Measurements from ENCODE around the gene ZNRF1. TPM values are rescaled to one million over a fixed set of nuclear protein-coding genes. Genes with fewer than 3 reads are reported as not detected.
A peak's percentile ranks its signal among the peaks of the same experiment; 100 is the strongest.

The ZNRF1 gene
- total and polyA plus RNA-seq, 2 of the 13 experiments (the other 11 are each of a cell fraction or from before 2014, with no cell fraction given) = 43.9 to 58.7 TPM

DNA sequence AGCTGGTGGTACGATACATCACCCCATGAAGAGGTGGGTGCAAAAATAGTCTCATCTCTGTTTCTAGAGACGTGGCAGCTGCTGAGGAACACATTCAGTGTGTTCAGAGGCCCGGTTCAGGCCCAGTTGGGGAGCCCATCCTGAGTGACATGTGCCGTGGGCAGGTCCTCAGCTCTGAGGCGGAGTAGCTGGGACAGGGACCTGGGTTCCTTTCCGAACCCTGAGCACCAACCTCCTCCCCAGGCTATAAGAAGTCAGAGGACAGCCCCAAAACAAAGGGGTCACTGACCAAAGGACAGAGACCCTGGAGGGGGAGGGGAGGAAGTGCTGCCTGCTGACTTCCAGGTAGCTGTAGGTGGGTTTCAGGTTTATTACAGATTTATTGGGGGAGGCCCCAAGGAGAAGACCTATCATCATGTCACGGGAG lies 112.7 kb downstream of the ZNRF1 start (continued):
- no peak for TF ChIP-seq HDAC2 (CRISPR knock-in tag; IDR thresholded peaks at IDR 0.05)
- 0 out of 2 replicates have a peak, but pooled peaks have one; percentile 1 for TF ChIP-seq ZNF296 (CRISPR knock-in tag; conservative IDR thresholded peaks at IDR 0.05)
- TF ChIP-seq, protein P1, sequence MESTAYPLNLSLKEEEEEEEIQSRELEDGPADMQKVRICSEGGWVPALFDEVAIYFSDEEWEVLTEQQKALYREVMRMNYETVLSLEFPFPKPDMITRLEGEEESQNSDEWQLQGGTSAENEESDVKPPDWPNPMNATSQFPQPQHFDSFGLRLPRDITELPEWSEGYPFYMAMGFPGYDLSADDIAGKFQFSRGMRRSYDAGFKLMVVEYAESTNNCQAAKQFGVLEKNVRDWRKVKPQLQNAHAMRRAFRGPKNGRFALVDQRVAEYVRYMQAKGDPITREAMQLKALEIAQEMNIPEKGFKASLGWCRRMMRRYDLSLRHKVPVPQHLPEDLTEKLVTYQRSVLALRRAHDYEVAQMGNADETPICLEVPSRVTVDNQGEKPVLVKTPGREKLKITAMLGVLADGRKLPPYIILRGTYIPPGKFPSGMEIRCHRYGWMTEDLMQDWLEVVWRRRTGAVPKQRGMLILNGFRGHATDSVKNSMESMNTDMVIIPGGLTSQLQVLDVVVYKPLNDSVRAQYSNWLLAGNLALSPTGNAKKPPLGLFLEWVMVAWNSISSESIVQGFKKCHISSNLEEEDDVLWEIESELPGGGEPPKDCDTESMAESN (CRISPR knock-in tag; conservative IDR thresholded peaks at IDR 0.05) = no peak
- TF ChIP-seq, protein P2, sequence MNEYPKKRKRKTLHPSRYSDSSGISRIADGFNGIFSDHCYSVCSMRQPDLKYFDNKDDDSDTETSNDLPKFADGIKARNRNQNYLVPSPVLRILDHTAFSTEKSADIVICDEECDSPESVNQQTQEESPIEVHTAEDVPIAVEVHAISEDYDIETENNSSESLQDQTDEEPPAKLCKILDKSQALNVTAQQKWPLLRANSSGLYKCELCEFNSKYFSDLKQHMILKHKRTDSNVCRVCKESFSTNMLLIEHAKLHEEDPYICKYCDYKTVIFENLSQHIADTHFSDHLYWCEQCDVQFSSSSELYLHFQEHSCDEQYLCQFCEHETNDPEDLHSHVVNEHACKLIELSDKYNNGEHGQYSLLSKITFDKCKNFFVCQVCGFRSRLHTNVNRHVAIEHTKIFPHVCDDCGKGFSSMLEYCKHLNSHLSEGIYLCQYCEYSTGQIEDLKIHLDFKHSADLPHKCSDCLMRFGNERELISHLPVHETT (CRISPR knock-in tag; conservative IDR thresholded peaks at IDR 0.05) = no peak
- peak; percentile 47 for TF ChIP-seq ZNF501 (CRISPR knock-in tag; IDR thresholded peaks at IDR 0.05)
- TF ChIP-seq, protein P3, sequence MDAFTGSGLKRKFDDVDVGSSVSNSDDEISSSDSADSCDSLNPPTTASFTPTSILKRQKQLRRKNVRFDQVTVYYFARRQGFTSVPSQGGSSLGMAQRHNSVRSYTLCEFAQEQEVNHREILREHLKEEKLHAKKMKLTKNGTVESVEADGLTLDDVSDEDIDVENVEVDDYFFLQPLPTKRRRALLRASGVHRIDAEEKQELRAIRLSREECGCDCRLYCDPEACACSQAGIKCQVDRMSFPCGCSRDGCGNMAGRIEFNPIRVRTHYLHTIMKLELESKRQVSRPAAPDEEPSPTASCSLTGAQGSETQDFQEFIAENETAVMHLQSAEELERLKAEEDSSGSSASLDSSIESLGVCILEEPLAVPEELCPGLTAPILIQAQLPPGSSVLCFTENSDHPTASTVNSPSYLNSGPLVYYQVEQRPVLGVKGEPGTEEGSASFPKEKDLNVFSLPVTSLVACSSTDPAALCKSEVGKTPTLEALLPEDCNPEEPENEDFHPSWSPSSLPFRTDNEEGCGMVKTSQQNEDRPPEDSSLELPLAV (CRISPR knock-in tag; conservative IDR thresholded peaks at IDR 0.05; ENCODE audit: low read depth) = no peak
- no peak for TF ChIP-seq ZMYM4 (CRISPR knock-in tag; IDR thresholded peaks at IDR 0.05)
- no peak for TF ChIP-seq ZNF782 (CRISPR knock-in tag; IDR thresholded peaks at IDR 0.05; ENCODE audit: borderline replicate concordance)
- TF ChIP-seq ZNF766 (CRISPR knock-in tag; IDR thresholded peaks at IDR 0.05; ENCODE audit: borderline replicate concordance) = 0 out of 2 replicates have a peak, but pooled peaks have one; percentile 11
- TF ChIP-seq, protein P4, sequence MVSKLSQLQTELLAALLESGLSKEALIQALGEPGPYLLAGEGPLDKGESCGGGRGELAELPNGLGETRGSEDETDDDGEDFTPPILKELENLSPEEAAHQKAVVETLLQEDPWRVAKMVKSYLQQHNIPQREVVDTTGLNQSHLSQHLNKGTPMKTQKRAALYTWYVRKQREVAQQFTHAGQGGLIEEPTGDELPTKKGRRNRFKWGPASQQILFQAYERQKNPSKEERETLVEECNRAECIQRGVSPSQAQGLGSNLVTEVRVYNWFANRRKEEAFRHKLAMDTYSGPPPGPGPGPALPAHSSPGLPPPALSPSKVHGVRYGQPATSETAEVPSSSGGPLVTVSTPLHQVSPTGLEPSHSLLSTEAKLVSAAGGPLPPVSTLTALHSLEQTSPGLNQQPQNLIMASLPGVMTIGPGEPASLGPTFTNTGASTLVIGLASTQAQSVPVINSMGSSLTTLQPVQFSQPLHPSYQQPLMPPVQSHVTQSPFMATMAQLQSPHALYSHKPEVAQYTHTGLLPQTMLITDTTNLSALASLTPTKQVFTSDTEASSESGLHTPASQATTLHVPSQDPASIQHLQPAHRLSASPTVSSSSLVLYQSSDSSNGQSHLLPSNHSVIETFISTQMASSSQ (IDR thresholded peaks at IDR 0.05; ENCODE audit: low read depth) = no peak
- TF ChIP-seq, protein P4 (CRISPR knock-in tag; IDR thresholded peaks at IDR 0.05; ENCODE audit: borderline replicate concordance) = peak; percentile 11; the same call in 1 of the 2 replicates
- TF ChIP-seq, protein P5, sequence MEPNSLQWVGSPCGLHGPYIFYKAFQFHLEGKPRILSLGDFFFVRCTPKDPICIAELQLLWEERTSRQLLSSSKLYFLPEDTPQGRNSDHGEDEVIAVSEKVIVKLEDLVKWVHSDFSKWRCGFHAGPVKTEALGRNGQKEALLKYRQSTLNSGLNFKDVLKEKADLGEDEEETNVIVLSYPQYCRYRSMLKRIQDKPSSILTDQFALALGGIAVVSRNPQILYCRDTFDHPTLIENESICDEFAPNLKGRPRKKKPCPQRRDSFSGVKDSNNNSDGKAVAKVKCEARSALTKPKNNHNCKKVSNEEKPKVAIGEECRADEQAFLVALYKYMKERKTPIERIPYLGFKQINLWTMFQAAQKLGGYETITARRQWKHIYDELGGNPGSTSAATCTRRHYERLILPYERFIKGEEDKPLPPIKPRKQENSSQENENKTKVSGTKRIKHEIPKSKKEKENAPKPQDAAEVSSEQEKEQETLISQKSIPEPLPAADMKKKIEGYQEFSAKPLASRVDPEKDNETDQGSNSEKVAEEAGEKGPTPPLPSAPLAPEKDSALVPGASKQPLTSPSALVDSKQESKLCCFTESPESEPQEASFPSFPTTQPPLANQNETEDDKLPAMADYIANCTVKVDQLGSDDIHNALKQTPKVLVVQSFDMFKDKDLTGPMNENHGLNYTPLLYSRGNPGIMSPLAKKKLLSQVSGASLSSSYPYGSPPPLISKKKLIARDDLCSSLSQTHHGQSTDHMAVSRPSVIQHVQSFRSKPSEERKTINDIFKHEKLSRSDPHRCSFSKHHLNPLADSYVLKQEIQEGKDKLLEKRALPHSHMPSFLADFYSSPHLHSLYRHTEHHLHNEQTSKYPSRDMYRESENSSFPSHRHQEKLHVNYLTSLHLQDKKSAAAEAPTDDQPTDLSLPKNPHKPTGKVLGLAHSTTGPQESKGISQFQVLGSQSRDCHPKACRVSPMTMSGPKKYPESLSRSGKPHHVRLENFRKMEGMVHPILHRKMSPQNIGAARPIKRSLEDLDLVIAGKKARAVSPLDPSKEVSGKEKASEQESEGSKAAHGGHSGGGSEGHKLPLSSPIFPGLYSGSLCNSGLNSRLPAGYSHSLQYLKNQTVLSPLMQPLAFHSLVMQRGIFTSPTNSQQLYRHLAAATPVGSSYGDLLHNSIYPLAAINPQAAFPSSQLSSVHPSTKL (CRISPR knock-in tag; IDR thresholded peaks at IDR 0.05) = no peak
- TF ChIP-seq MXI1 (IDR thresholded peaks at IDR 0.05; ENCODE audit: borderline replicate concordance, low read depth, low read length) = no peak
- no peak for TF ChIP-seq RELA (CRISPR knock-in tag; IDR thresholded peaks at IDR 0.05)
- TF ChIP-seq, protein P6, sequence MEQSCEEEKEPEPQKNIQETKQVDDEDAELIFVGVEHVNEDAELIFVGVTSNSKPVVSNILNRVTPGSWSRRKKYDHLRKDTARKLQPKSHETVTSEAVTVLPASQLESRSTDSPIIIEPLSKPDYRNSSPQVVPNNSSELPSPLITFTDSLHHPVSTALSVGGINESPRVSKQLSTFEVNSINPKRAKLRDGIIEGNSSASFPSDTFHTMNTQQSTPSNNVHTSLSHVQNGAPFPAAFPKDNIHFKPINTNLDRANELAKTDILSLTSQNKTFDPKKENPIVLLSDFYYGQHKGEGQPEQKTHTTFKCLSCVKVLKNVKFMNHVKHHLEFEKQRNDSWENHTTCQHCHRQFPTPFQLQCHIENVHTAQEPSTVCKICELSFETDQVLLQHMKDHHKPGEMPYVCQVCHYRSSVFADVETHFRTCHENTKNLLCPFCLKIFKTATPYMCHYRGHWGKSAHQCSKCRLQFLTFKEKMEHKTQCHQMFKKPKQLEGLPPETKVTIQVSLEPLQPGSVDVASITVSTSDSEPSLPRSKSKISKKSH (CRISPR knock-in tag; IDR thresholded peaks at IDR 0.05; ENCODE audit: borderline replicate concordance) = no peak

Data from HepG2 (cell line).